DLD1 (cell line): ENCODE results near the gene BACE2.
"Not testable (repeated sequence)": the region's sequence is repeated elsewhere in the genome, so short reads cannot be mapped to it uniquely, and the experiment has no call there.

Source experiments
- in situ Hi-C: cut with HindIII; loops from 2 replicates; pipeline ENCODE4 v1.10.0; 2017; ENCODE audit warnings: low sequenced_read_pairs

BACE2 gene

GRCh38 chr21:41182547-41182946 lies 14.6 kb downstream of the BACE2 start:
- in situ Hi-C loops: no loop called here

- in situ Hi-C loops: no loop called here
Measured at GRCh38 chr21:41183575-41183974, 15.6 kb downstream of the BACE2 start.

GRCh38 chr21:41185802-41186201 lies 17.8 kb downstream of the BACE2 start:
- in situ Hi-C loops: no loop called here

GRCh38 chr21:41186755-41187536 lies 19.0 kb downstream of the BACE2 start:
- in situ Hi-C loops: no loop called here

- in situ Hi-C loops: no loop called here
Measured at GRCh38 chr21:41187537-41188025, 19.6 kb downstream of the BACE2 start.

- in situ Hi-C loops: no loop called here
Measured at GRCh38 chr21:41188486-41189149, 20.7 kb downstream of the BACE2 start.

- in situ Hi-C loops: no loop called here
Measured at GRCh38 chr21:41189150-41189745, 21.3 kb downstream of the BACE2 start.

- in situ Hi-C loops: not testable (repeated sequence)
Measured at GRCh38 chr21:41192552-41192951, 24.6 kb downstream of the BACE2 start.

- in situ Hi-C loops: no loop called here
Measured at GRCh38 chr21:41195311-41195710, 27.4 kb downstream of the BACE2 start.

GRCh38 chr21:41196993-41197392 lies 29.0 kb downstream of the BACE2 start:
- in situ Hi-C loops: no loop called here

GRCh38 chr21:41197582-41197981 lies 29.6 kb downstream of the BACE2 start:
- in situ Hi-C loops: no loop called here

- in situ Hi-C loops: not testable (repeated sequence)
Measured at GRCh38 chr21:41198647-41199046, 30.7 kb downstream of the BACE2 start.

GRCh38 chr21:41199123-41199522 lies 31.2 kb downstream of the BACE2 start:
- in situ Hi-C loops: no loop called here

GRCh38 chr21:41199588-41199987 lies 31.6 kb downstream of the BACE2 start:
- in situ Hi-C loops: no loop called here

- in situ Hi-C loops: no loop called here
Measured at GRCh38 chr21:41201385-41201784, 33.4 kb downstream of the BACE2 start.

- in situ Hi-C loops: no loop called here
Measured at GRCh38 chr21:41204736-41205135, 36.8 kb downstream of the BACE2 start.

GRCh38 chr21:41207401-41208375 lies 39.7 kb downstream of the BACE2 start:
- in situ Hi-C loops: no loop called here

- in situ Hi-C loops: no loop called here
Measured at GRCh38 chr21:41208376-41208763, 40.4 kb downstream of the BACE2 start.

GRCh38 chr21:41209016-41209619 lies 41.2 kb downstream of the BACE2 start:
- in situ Hi-C loops: no loop called here

- in situ Hi-C loops: no loop called here
Measured at GRCh38 chr21:41210426-41211059, 42.6 kb downstream of the BACE2 start.
